HepG2 (cell line): ENCODE data around the gene TMC2. TPM values are rescaled to one million over a fixed set of nuclear protein-coding genes. Genes with fewer than 3 reads are reported as not detected.

Source experiments
- ASH2L ChIP-seq: fragments of 300-600, 200-600 bp; sonication (generic); IDR thresholded peaks from 2 replicates; pipeline ENCODE4 v1.7.0; 2017; ENCODE audit warnings: low read depth, mild to moderate bottlenecking, moderate library complexity, mixed read lengths, low read length; ENCODE audit not compliant: insufficient read length
- ATF7 ChIP-seq, 2 experiments: fragments of 450-650 bp in 1 of 2; sonication (generic) in 1 of 2; formaldehyde crosslinking in 1 of 2; IDR thresholded peaks; 2 replicates each; pipeline versions ENCODE4 v1.4.0 to v1.6.1; 2016 to 2020; ENCODE audit warnings: antibody characterized with exemption in 1 of 2, mild to moderate bottlenecking in 1 of 2, missing genetic modification reagents in 1 of 2
- CAMTA2 ChIP-seq: sonication (generic); formaldehyde crosslinking; IDR thresholded peaks from 2 replicates; pipeline ENCODE4 v1.4.0; 2020; ENCODE audit warnings: mild to moderate bottlenecking, missing genetic modification reagents, borderline replicate concordance
- CREB1 ChIP-seq, 2 experiments: fragments of 450-650 bp in 1 of 2; IDR thresholded peaks; 2 replicates each; pipeline ENCODE4 v1.6.1; 2016 to 2017; ENCODE audit warnings: control low read depth in 1 of 2, mild to moderate bottlenecking in 1 of 2, missing compliant biosample characterization in 1 of 2, missing genetic modification characterization in 1 of 2
- EED ChIP-seq: sonication (generic); formaldehyde crosslinking; IDR thresholded peaks from 2 replicates; pipeline ENCODE4 v1.5.0; 2020; ENCODE audit warnings: mild to moderate bottlenecking, missing genetic modification reagents
- HNRNPUL1 ChIP-seq: fragments of 200-400 bp; formaldehyde crosslinking; IDR thresholded peaks from 2 replicates; pipeline ENCODE4 v1.6.1; 2017; ENCODE audit warnings: low read depth, mild to moderate bottlenecking, low read length, moderate library complexity
- KDM6A ChIP-seq: IDR thresholded peaks from 2 replicates; pipeline ENCODE4 v1.6.1; 2016; ENCODE audit warnings: low read depth
- KMT2A ChIP-seq: sonication (generic); formaldehyde crosslinking; IDR thresholded peaks from 2 replicates; pipeline ENCODE4 v1.4.0; 2020; ENCODE audit warnings: missing genetic modification reagents
- MAFK ChIP-seq, 2 experiments: IDR thresholded peaks in 1 of 2; conservative IDR thresholded peaks in 1 of 2; 2 replicates each; pipeline ENCODE4 v1.6.1; 2011; ENCODE audit warnings: improper control_type of control experiment in 2 of 2, low read length in 2 of 2
- MEIS2 ChIP-seq: sonication (generic); formaldehyde crosslinking; IDR thresholded peaks from 2 replicates; pipeline ENCODE4 v1.9.0; 2021; ENCODE audit warnings: mild to moderate bottlenecking, missing genetic modification reagents
- MIER2 ChIP-seq: IDR thresholded peaks from 2 replicates; pipeline ENCODE4 v1.6.1; 2016; ENCODE audit warnings: missing biosample characterization, missing genetic modification reagents
- NFE2L1 ChIP-seq: sonication (generic); formaldehyde crosslinking; IDR thresholded peaks from 2 replicates; pipeline ENCODE4 v1.4.0; 2020; ENCODE audit warnings: missing genetic modification reagents, mild to moderate bottlenecking, borderline replicate concordance
- NONO ChIP-seq, 2 experiments: fragments of 450-650 bp in 1 of 2; sonication (generic) in 1 of 2; formaldehyde crosslinking in 1 of 2; IDR thresholded peaks in 1 of 2; conservative IDR thresholded peaks in 1 of 2; 2 replicates each; pipeline versions ENCODE4 v1.6.1 to v1.8.0; 2017 to 2022; ENCODE audit warnings: mild to moderate bottlenecking in 1 of 2, missing genetic modification reagents in 1 of 2, moderate library complexity in 1 of 2
- PAX8 ChIP-seq: sonication (generic); formaldehyde crosslinking; IDR thresholded peaks from 2 replicates; pipeline ENCODE4 v1.8.0; 2022; ENCODE audit warnings: mild to moderate bottlenecking, missing genetic modification reagents, borderline replicate concordance
- RAD51 ChIP-seq: fragments of 450-650 bp; IDR thresholded peaks from 2 replicates; pipeline ENCODE4 v1.6.1; 2016; ENCODE audit warnings: borderline replicate concordance
- RFX1 ChIP-seq: fragments of 450-650 bp; IDR thresholded peaks from 2 replicates; pipeline ENCODE4 v1.6.1; 2017
- SSRP1 ChIP-seq: IDR thresholded peaks from 2 replicates; pipeline ENCODE4 v1.6.1; 2016; ENCODE audit warnings: control low read depth
- TBL1XR1 ChIP-seq: fragments of 150-350 bp; IDR thresholded peaks from 2 replicates; pipeline ENCODE4 v1.6.1; 2014; ENCODE audit warnings: borderline replicate concordance, low read length; ENCODE audit not compliant: partially characterized antibody
- TERF1 ChIP-seq: sonication (generic); formaldehyde crosslinking; IDR thresholded peaks from 2 replicates; pipeline ENCODE4 v1.8.0; 2022; ENCODE audit warnings: mild to moderate bottlenecking, missing genetic modification reagents, moderate library complexity
- ZBTB8A ChIP-seq: sonication (generic); formaldehyde crosslinking; IDR thresholded peaks from 2 replicates; pipeline ENCODE4 v1.4.0; 2020; ENCODE audit warnings: mild to moderate bottlenecking, low read depth, missing genetic modification reagents, borderline replicate concordance
- ZNF3 ChIP-seq: IDR thresholded peaks from 2 replicates; pipeline ENCODE4 v1.7.0; 2017; ENCODE audit warnings: inconsistent platforms
- ZNF543 ChIP-seq: sonication (generic); formaldehyde crosslinking; IDR thresholded peaks from 2 replicates; pipeline ENCODE4 v1.4.0; 2020; ENCODE audit warnings: mild to moderate bottlenecking, missing genetic modification reagents
- ZNF777 ChIP-seq: sonication (generic); formaldehyde crosslinking; IDR thresholded peaks from 2 replicates; pipeline ENCODE4 v1.4.0; 2020; ENCODE audit warnings: missing genetic modification reagents
- ZNF850 ChIP-seq: sonication (generic); formaldehyde crosslinking; conservative IDR thresholded peaks from 2 replicates; pipeline ENCODE4 v1.9.0; 2021; ENCODE audit warnings: mild to moderate bottlenecking, missing genetic modification reagents
- polyA plus RNA-seq, 8 experiments: library from polyadenylated mRNA; depleted of rRNA in 3 of 8; stranded (reverse) in 7 of 8; unstranded in 1 of 8; fragments of >200 nt; fragmentation: Illumina TruSeq in 4 of 8; extraction: Trizol in 4 of 8; gene quantifications; 2 replicates each; pipeline versions ENCODE4 v1.2.1 to v1.2.3, GENCODE V29; 2011 to 2016; ENCODE audit warnings: low read depth in 4 of 8, missing spikeins in 1 of 8, mixed read lengths in 1 of 8; ENCODE audit not compliant: insufficient read depth in 1 of 8
- total RNA-seq, 5 experiments: library from RNA; depleted of rRNA; stranded (reverse); fragments of >200 nt; fragmentation: Illumina TruSeq; extraction: Trizol; gene quantifications; 2 replicates each; pipeline ENCODE4 v1.2.3, GENCODE V29; 2016; ENCODE audit warnings: low read depth in 1 of 5
- TF ChIP-seq, protein P1 (sequence below): sonication (generic); formaldehyde crosslinking; IDR thresholded peaks from 2 replicates; pipeline ENCODE4 v1.5.0; 2020; ENCODE audit warnings: mild to moderate bottlenecking, missing genetic modification reagents
- TF ChIP-seq, protein P2 (sequence below): sonication (generic); formaldehyde crosslinking; IDR thresholded peaks from 2 replicates; pipeline ENCODE4 v1.9.0; 2022; ENCODE audit warnings: missing genetic modification reagents, mild to moderate bottlenecking, borderline replicate concordance

Gene TMC2
- total and polyA plus RNA-seq, 2 of the 13 experiments (the other 11 are each of a cell fraction or from before 2014, with no cell fraction given), result not detected

DNA sequence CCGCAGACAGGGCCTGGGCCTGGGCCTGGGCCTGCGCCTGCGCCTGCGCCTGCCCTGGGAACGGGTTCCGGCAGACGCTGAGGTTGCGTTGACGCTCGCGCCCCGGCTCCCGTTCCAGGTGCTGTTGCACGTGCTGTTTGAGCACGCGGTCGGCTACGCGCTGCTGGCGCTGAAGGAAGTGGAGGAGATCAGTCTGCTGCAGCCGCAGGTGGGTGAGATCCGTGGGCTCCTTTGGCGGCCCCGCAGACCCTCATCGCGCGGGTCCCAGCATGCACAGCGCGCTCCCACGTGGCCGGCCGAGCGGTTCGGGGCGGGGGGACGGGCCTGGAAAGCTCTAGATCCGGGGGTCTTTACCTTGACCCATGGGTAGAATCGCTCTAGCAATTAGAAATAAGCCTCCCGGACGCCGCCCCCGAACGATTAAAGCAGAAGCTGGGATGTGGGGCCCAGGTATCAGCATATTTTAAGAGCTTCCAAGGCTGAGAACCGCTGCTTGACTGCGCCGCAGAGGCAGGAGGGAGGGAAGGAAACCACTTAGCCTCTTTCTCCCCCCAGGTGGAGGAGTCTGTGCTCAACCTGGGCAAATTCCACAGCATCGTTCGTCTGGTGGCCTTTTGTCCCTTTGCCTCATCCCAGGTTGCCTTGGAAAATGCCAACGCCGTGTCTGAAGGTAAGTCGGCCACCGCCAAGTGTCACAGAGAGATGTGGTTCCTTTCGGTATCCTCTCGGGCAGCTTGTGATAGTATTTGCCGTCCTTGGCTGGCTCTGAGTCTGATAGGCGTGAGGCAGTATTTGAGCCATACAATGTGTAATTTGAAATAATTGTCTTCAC, 116.6 kb downstream of the TMC2 start (continued):
- TF ChIP-seq, protein P1, sequence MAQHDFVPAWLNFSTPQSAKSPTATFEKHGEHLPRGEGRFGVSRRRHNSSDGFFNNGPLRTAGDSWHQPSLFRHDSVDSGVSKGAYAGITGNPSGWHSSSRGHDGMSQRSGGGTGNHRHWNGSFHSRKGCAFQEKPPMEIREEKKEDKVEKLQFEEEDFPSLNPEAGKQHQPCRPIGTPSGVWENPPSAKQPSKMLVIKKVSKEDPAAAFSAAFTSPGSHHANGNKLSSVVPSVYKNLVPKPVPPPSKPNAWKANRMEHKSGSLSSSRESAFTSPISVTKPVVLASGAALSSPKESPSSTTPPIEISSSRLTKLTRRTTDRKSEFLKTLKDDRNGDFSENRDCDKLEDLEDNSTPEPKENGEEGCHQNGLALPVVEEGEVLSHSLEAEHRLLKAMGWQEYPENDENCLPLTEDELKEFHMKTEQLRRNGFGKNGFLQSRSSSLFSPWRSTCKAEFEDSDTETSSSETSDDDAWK (CRISPR knock-in tag), result no peak
- TF ChIP-seq PAX8 (CRISPR knock-in tag), result peak; percentile 40; the same call in 1 of the 2 replicates
- no peak for TF ChIP-seq RFX1
- TF ChIP-seq HNRNPUL1, result no peak
- TF ChIP-seq KDM6A, result no peak
- TF ChIP-seq ZNF543 (CRISPR knock-in tag), result peak; percentile 97
- no peak; the same call in 1 of the 2 replicates for TF ChIP-seq SSRP1
- no peak for TF ChIP-seq TBL1XR1
- TF ChIP-seq, protein P2, sequence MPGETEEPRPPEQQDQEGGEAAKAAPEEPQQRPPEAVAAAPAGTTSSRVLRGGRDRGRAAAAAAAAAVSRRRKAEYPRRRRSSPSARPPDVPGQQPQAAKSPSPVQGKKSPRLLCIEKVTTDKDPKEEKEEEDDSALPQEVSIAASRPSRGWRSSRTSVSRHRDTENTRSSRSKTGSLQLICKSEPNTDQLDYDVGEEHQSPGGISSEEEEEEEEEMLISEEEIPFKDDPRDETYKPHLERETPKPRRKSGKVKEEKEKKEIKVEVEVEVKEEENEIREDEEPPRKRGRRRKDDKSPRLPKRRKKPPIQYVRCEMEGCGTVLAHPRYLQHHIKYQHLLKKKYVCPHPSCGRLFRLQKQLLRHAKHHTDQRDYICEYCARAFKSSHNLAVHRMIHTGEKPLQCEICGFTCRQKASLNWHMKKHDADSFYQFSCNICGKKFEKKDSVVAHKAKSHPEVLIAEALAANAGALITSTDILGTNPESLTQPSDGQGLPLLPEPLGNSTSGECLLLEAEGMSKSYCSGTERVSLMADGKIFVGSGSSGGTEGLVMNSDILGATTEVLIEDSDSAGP, result peak; percentile 88; the same call in 1 of the 2 replicates
- no peak; the same call in 1 of the 2 replicates for TF ChIP-seq ZBTB8A (CRISPR knock-in tag)
- 0 out of 2 replicates have a peak, but pooled peaks have one; percentile 14 for TF ChIP-seq KMT2A (CRISPR knock-in tag)
- peak; percentile 95 for TF ChIP-seq ASH2L
- no peak for TF ChIP-seq MAFK (conservative IDR thresholded peaks at IDR 0.05 in 1 of 2, IDR thresholded peaks at IDR 0.05 in 1 of 2; ENCODE audit: low read length in 2 of 2)
- no peak for TF ChIP-seq CAMTA2 (CRISPR knock-in tag)
- TF ChIP-seq EED (CRISPR knock-in tag), result no peak
- no peak for TF ChIP-seq ZNF3 (CRISPR knock-in tag)
- TF ChIP-seq MEIS2 (CRISPR knock-in tag), result peak; percentile 38
- no peak; the same call in 1 of the 2 replicates for TF ChIP-seq NFE2L1 (CRISPR knock-in tag)
- peak; percentile 82 for TF ChIP-seq TERF1 (CRISPR knock-in tag)
- no peak for TF ChIP-seq MIER2
- TF ChIP-seq NONO (IDR thresholded peaks at IDR 0.05), result no peak
- TF ChIP-seq NONO (CRISPR knock-in tag; conservative IDR thresholded peaks at IDR 0.05), result peak; percentile 80
- TF ChIP-seq ZNF777 (CRISPR knock-in tag), result no peak; the same call in 1 of the 2 replicates
- TF ChIP-seq RAD51, result no peak
- TF ChIP-seq ZNF850 (CRISPR knock-in tag), result 0 out of 2 replicates have a peak, but pooled peaks have one; percentile 89
- TF ChIP-seq CREB1 (IDR thresholded peaks at IDR 0.05), result no peak
- no peak for TF ChIP-seq CREB1 (CRISPR knock-in tag; IDR thresholded peaks at IDR 0.05)
- no peak for TF ChIP-seq ATF7 (IDR thresholded peaks at IDR 0.05)
- peak; percentile 85; the same call in 1 of the 2 replicates for TF ChIP-seq ATF7 (CRISPR knock-in tag; IDR thresholded peaks at IDR 0.05)
